K562 treated with DMSO at 1 percent for 48 hours (cell line): ENCODE measurements around the gene HSD17B7. TPM values are rescaled to one million over a fixed set of nuclear protein-coding genes. Genes with fewer than 3 reads are reported as not detected.

Source experiments
- total RNA-seq: library from RNA; unstranded; fragments of 300-600 nt; gene quantifications from 2 replicates; pipeline ENCODE4 v1.2.3, GENCODE V29; 2022; ENCODE audit warnings: low replicate concordance; ENCODE audit errors: extremely low read depth

Gene HSD17B7
- not detected in 2 replicates for total RNA-seq

DNA sequence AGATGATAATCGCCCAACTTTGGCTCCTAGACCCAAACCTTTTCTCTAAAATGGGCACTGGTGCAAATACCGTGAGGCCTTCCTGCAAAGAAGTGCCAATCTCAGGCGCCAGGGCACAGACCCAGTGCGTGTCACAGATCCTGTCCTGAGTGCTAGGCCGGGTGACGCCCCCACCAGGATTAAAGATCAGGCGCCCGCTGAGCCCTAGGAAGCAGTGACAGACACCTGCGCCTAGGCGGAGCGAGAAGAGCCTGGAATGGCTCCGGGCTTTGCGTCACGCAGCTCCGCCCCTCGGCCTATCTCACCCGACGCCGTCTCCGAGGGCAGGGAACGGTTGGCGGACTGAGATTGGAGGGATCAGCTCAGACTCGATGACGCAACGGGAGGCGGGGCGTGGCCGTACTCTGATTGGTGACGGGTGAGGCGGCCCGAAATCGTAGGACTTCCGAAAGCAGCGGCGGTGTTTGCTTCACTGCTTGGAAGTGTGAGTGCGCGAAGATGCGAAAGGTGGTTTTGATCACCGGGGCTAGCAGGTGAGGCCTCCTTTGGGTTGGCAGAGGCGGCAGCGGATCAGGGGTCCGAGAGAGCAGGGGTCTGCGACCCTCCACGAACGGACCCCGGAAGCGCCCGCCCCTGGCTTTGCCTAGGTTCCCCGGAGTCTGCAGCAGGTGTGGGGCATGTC, at the start of gene HSD17B7:
TSS of gene HSD17B7 (plus strand) at position 400 of the 682 bp plus-strand sequence. CDS start at position 499, 99 bp downstream.

GRCh38 chr1:162861101-162861500, 70.6 kb downstream of the HSD17B7 start, which contains the start of gene CCDC190:
TSS of gene CCDC190 (minus strand) at chr1:162861175. CDS start at chr1:162859646, 1,529 bp downstream.

Other genes starting within 250 kb of the HSD17B7 start
- gene UAP1, start 229.0 kb upstream of the HSD17B7 start, total RNA-seq = not detected in 2 replicates
- not detected in 2 replicates for gene DDR2, start 158.2 kb upstream of the HSD17B7 start, total RNA-seq
- gene CCDC190, start 70.5 kb downstream of the HSD17B7 start, total RNA-seq = not detected in 2 replicates